Measurements from ENCODE around the gene ESYT3. TPM values are rescaled to one million over a fixed set of nuclear protein-coding genes. Genes with fewer than 3 reads are reported as not detected.

Gene ESYT3
- total RNA-seq, 4 donors from 2014 or later: 1.4 to 30.8 (median 4.9) TPM

DNA sequence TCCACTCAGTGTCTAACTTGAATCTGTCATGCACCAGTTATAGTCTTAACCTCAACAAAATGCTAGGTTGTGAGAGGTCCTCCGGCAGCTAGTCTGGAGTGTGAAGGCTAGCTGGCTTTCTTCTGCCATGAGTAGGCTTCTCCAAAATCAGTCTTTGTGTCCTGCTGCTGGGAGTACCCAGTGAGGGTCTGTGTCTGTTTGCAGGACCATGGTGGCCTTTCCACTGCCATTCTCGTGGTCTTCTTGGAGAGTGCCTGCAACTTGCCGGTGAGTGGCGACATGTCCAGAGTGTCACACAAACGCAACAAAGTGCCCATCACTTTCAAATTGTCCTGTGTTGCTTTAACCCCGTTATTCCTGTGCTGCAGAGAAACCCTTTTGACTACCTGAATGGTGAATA lies 34.0 kb downstream of the ESYT3 start:
- DNase-seq: no peak
- Histone ChIP-seq H3K36me3 (no peaks in the 10 kb centered on the region), H3K27me3 (no peaks in the 10 kb centered on the region), H3K4me3 (no peak overlapping the region), H3K4me1 (peaks cover 0 to 13% of the 10 kb centered on the region in 2 donors), H3K27ac (peak overlapping the region; percentile 47 to 79), H3K9me3 (no peaks in the 10 kb centered on the region)
- intact Hi-C loops (cut with DNase I; ENCODE audit: low total_unique reads): no loop called here
- TF ChIP-seq CTCF (IDR thresholded peaks at IDR 0.05) (no peak), POLR2A (IDR thresholded peaks at IDR 0.05) (no peak)

DNA sequence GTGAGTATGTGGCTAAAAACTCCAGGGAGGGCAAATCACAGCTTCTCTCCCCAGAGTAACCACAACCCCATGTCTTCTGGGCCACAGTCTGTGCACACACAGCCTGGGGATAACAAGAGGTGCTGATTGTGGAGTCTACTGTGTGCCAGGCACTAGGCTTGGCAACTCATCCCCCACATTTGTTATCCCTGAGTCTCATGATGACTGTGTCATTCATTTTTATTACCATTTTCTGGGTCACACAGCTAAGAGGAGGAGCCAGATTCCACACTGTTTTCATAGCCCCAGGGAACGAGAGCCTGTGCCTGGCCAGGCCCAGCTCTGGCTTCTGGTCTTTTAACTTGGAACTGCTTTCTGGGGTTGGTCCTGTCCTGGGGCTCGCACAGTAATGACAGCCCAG lies 34.5 kb downstream of the ESYT3 start:
- peak in 1 of 2 donors; percentile 44 for DNase-seq
- Histone ChIP-seq H3K36me3 (no peaks in the 10 kb centered on the region), H3K4me1 (peaks cover 0 to 13% of the 10 kb centered on the region in 2 donors), H3K4me3 (no peak overlapping the region), H3K9me3 (no peaks in the 10 kb centered on the region), H3K27me3 (no peaks in the 10 kb centered on the region), H3K27ac (peak overlapping the region; percentile 47 to 79)
- no peak for TF ChIP-seq POLR2A (IDR thresholded peaks at IDR 0.05)
- no peak for TF ChIP-seq CTCF (IDR thresholded peaks at IDR 0.05)
- intact Hi-C loops (cut with DNase I; ENCODE audit: low total_unique reads): no loop called here

- no peak for DNase-seq
- peak overlapping the region; percentile 47 to 79 for H3K27ac ChIP-seq
- intact Hi-C loops (cut with DNase I; ENCODE audit: low total_unique reads): no loop called here
Measured at GRCh38 chr3:138469874-138470273, 35.5 kb downstream of the ESYT3 start.

GRCh38 chr3:138470687-138471086 lies 36.3 kb downstream of the ESYT3 start:
- Histone ChIP-seq H3K27me3 (no peaks in the 10 kb centered on the region), H3K27ac (peak overlapping the region; percentile 47 to 79), H3K9me3 (no peaks in the 10 kb centered on the region), H3K4me1 (peaks cover 0 to 13% of the 10 kb centered on the region in 2 donors), H3K36me3 (no peaks in the 10 kb centered on the region), H3K4me3 (no peak overlapping the region)
- peak; percentile 67 to 93 for DNase-seq
- intact Hi-C loops (cut with DNase I; ENCODE audit: low total_unique reads): no loop called here
- TF ChIP-seq CTCF (IDR thresholded peaks at IDR 0.05) (no peak), POLR2A (IDR thresholded peaks at IDR 0.05) (no peak)

More at GRCh38 chr3:138469874-138470273, 35.5 kb downstream of the ESYT3 start:
- Histone ChIP-seq H3K4me3 (no peak overlapping the region), H3K9me3 (no peaks in the 10 kb centered on the region), H3K36me3 (no peaks in the 10 kb centered on the region), H3K4me1 (peaks cover 0 to 13% of the 10 kb centered on the region in 2 donors), H3K27me3 (no peaks in the 10 kb centered on the region)
- TF ChIP-seq POLR2A (IDR thresholded peaks at IDR 0.05) (no peak), CTCF (IDR thresholded peaks at IDR 0.05) (no peak)

DNA sequence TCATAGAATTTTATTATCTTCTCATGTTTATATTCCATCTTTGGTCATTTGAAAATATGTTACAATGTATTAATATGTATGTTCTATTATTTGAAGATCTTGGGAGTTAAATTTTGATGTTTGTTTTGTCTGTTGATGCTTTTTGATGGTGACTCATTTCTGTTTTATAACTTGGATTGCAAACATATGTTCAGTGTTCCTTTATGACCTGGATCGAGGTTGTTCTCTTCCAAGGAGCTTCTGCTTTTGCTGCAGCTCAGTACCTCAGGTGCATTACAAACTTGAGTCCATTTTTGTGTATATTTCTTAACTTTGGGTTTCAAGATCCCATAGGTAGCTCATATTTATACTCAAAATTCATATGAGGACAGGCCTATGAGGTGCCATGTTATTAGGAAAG lies 37.1 kb downstream of the ESYT3 start:
- Histone ChIP-seq H3K36me3 (no peaks in the 10 kb centered on the region), H3K27me3 (no peaks in the 10 kb centered on the region), H3K9me3 (no peaks in the 10 kb centered on the region), H3K27ac (peak overlapping the region in 1 of 2 donors; percentile 79), H3K4me1 (peaks cover 0 to 13% of the 10 kb centered on the region in 2 donors), H3K4me3 (no peak overlapping the region)
- DNase-seq: no peak
- intact Hi-C loops (cut with DNase I; ENCODE audit: low total_unique reads): no loop called here
- TF ChIP-seq CTCF (IDR thresholded peaks at IDR 0.05) (no peak), POLR2A (IDR thresholded peaks at IDR 0.05) (no peak)

Measured in uterus (tissue), 4 donors.